GM18520 (cell line): ENCODE results near the gene NLRC4.
"Not testable (repeated sequence)": the region's sequence is repeated elsewhere in the genome, so short reads cannot be mapped to it uniquely, and the experiment has no call there.

Source experiments
- ATAC-seq: cut with Tn5 transposase; IDR thresholded peaks from one replicate; pipeline ENCODE4 v1.9.1; 2021; ENCODE audit not compliant: unreplicated experiment

The NLRC4 gene

GRCh38 chr2:32249731-32250236, 14.9 kb downstream of the NLRC4 start:
- ATAC-seq, result no peak

GRCh38 chr2:32248299-32248698, 16.4 kb downstream of the NLRC4 start:
- no peak for ATAC-seq

- no peak for ATAC-seq
Observed at GRCh38 chr2:32246911-32247310, 17.8 kb downstream of the NLRC4 start.

- ATAC-seq, result no peak
Observed at GRCh38 chr2:32242331-32242730, 22.4 kb downstream of the NLRC4 start.

- ATAC-seq, result no peak
Observed at GRCh38 chr2:32237996-32238395, 26.7 kb downstream of the NLRC4 start.

- ATAC-seq, result no peak
Observed at GRCh38 chr2:32237488-32237887, 27.2 kb downstream of the NLRC4 start.

GRCh38 chr2:32235315-32235714, 29.4 kb downstream of the NLRC4 start:
- no peak for ATAC-seq

GRCh38 chr2:32231959-32232358, 32.7 kb downstream of the NLRC4 start:
- ATAC-seq, result no peak

GRCh38 chr2:32229635-32230034, 35.1 kb downstream of the NLRC4 start:
- no peak for ATAC-seq

- no peak for ATAC-seq
Observed at GRCh38 chr2:32228181-32228580, 36.5 kb downstream of the NLRC4 start.

- ATAC-seq, result no peak
Observed at GRCh38 chr2:32227492-32227891, 37.2 kb downstream of the NLRC4 start.

GRCh38 chr2:32222966-32223365, 41.7 kb downstream of the NLRC4 start:
- ATAC-seq, result no peak

GRCh38 chr2:32220445-32220844, 44.2 kb downstream of the NLRC4 start:
- no peak for ATAC-seq

- no peak for ATAC-seq
Observed at GRCh38 chr2:32212295-32212694, 52.4 kb downstream of the NLRC4 start.

- ATAC-seq, result no peak
Observed at GRCh38 chr2:32210767-32211408, 53.8 kb downstream of the NLRC4 start.

- not testable (repeated sequence) for ATAC-seq
Observed at GRCh38 chr2:32203428-32203827, 61.3 kb downstream of the NLRC4 start.

- no peak for ATAC-seq
Observed at GRCh38 chr2:32200814-32201213, 63.9 kb downstream of the NLRC4 start.

GRCh38 chr2:32192418-32192817, 72.3 kb downstream of the NLRC4 start:
- no peak for ATAC-seq

GRCh38 chr2:32189011-32189410, 75.7 kb downstream of the NLRC4 start:
- no peak for ATAC-seq

GRCh38 chr2:32182667-32183066, 82.0 kb downstream of the NLRC4 start:
- ATAC-seq, result no peak
